ENCODE measurements around the gene DPF1.
"Not testable (repeated sequence)": the region's sequence is repeated elsewhere in the genome, so short reads cannot be mapped to it uniquely, and the experiment has no call there.

The DPF1 gene

GRCh38 chr19:38224014-38224862, at the start of gene DPF1:
Gene DPF1 (minus strand): TSS chr19:38224222. CDS start chr19:38224142, 80 bp downstream.
- DNase-seq (ENCODE audit: low read depth) = peak; percentile 87

GRCh38 chr19:38273499-38273898, 49.5 kb upstream of the DPF1 start:
- no peak for DNase-seq (ENCODE audit: low read depth)

- DNase-seq (ENCODE audit: low read depth) = peak; percentile 79
These were observed 46.7 kb upstream of the DPF1 start for GRCh38 chr19:38270587-38271167.

GRCh38 chr19:38268539-38268938, 44.5 kb upstream of the DPF1 start:
- DNase-seq (ENCODE audit: low read depth) = no peak

- DNase-seq (ENCODE audit: low read depth) = no peak
These were observed 43.9 kb upstream of the DPF1 start for GRCh38 chr19:38267761-38268483.

GRCh38 chr19:38266981-38267597, 43.1 kb upstream of the DPF1 start:
- DNase-seq (ENCODE audit: low read depth) = peak; percentile 61

GRCh38 chr19:38265921-38266429, 42.0 kb upstream of the DPF1 start:
- DNase-seq (ENCODE audit: low read depth) = no peak

- DNase-seq (ENCODE audit: low read depth) = no peak
These were observed 41.3 kb upstream of the DPF1 start for GRCh38 chr19:38265213-38265861.

GRCh38 chr19:38264486-38265212, 40.6 kb upstream of the DPF1 start, which contains the start of gene SPINT2:
Gene SPINT2 (plus strand): TSS chr19:38264573. CDS start chr19:38264893, 320 bp downstream.
- no peak for DNase-seq (ENCODE audit: low read depth)

- DNase-seq (ENCODE audit: low read depth) = peak; percentile 71
These were observed 39.9 kb upstream of the DPF1 start for GRCh38 chr19:38263689-38264485.

- DNase-seq (ENCODE audit: low read depth) = no peak
These were observed 38.7 kb upstream of the DPF1 start for GRCh38 chr19:38262585-38263268.

GRCh38 chr19:38261942-38262341, 37.9 kb upstream of the DPF1 start:
- not testable (repeated sequence) for DNase-seq (ENCODE audit: low read depth)

- DNase-seq (ENCODE audit: low read depth) = no peak
These were observed 31.5 kb upstream of the DPF1 start for GRCh38 chr19:38255383-38256014.

GRCh38 chr19:38253788-38254187, 29.8 kb upstream of the DPF1 start:
- no peak for DNase-seq (ENCODE audit: low read depth)

- no peak for DNase-seq (ENCODE audit: low read depth)
These were observed 29.1 kb upstream of the DPF1 start for GRCh38 chr19:38252941-38253691.

GRCh38 chr19:38252385-38252784, 28.4 kb upstream of the DPF1 start:
- DNase-seq (ENCODE audit: low read depth) = no peak

- no peak for DNase-seq (ENCODE audit: low read depth)
These were observed 27.6 kb upstream of the DPF1 start for GRCh38 chr19:38251564-38252051.

All from ELR (cell line).